Ramos (cell line): ENCODE measurements around the gene AAK1.

ENCODE experiments used
- in situ Hi-C: fragments of 300-500 bp; cut with MboI; formaldehyde crosslinking; loops from one replicate; pipeline ENCODE4 v1.14.3; 2022; ENCODE audit warnings: low sequenced_read_pairs; ENCODE audit not compliant: unreplicated experiment

Gene AAK1

DNA sequence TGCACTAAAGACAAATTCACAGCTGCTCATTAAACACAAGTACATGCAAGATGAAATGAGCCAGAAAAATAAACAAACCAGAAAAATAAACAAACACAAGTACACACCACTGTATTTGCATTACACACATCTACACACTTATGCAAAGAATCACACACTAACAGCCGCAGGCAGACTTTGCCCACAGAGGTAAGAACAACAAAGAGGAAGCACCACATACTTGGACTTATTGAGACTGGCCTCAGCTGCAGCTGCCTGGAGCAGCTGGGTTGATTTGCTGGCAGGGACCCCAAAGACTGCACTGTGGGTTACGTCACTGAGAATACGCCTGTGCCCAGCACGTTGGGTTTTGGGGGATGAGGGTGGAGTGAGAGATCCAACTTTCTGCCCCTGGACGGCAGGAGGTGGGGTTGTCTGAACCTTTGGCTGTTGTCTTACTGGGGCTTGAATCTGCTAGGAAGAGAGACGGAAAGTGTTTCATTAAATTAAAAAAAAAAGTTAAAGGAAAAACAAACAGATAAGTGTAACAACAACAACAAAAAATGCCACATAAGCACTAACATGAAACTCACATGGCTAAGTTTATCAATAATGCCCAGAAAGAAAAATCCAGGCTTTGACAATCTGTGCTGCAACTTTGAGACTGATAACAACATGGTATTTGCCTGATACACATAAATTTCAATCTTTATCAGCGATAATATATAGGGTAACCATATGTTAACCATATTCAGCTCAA, 134.4 kb downstream of the AAK1 start:
- in situ Hi-C loops = no loop called here

DNA sequence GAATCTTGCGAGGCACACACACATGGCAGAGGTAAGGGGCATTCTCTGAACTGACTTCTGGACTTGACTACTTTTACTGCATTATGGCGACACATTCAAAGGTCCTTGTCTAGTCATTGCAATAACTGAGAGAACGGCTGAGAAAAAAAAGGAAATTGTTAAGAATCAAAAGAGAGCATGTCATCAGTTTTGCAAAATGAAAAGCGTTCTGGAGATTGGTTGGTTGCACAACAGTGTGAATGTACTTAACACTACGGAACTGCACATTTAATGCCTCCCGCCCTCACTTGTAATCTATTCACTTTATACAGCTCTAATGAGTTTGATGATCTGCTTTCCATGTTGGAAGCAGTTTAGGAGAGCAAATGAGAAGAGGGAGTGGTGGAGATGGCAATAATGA, 137.8 kb downstream of the AAK1 start:
- in situ Hi-C loops = no loop called here

DNA sequence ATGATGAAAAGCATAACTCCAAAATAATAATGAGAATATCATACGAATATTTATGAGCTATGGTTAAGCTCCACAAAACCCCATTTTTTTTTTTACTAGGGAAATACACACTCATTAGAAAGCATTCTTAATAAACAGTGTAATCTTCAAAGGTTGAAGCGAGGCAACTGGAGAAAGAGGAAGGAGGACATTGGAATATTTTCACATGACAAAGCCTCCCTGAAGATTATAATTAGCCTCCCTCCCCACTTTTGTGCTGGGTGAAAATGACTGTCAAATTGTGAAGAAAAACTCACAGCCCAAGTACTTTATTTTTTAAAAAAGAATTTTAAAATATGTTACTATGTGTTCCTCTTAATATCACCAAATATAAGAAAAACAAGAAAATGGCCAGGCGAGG, 142.2 kb downstream of the AAK1 start:
- in situ Hi-C loops = no loop called here

DNA sequence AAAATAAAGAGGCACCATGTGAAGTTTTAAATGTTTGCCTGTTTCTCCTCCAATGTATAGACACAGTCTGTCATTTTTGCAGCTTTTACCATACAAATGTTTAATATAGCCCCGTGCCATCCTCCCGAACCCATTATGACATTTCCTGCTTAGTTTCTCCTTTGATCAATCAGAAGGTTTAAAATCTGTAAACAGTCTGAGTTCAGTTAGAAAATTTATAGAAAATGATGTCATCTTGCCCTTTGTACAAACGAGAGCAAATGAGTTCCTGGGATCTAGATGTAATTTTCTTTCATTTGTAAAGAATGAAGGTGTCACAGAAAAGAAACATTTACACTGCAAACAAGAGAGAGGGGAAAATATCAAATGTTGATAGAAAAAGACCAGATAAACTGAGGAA, 143.6 kb downstream of the AAK1 start:
- in situ Hi-C loops = no loop called here

DNA sequence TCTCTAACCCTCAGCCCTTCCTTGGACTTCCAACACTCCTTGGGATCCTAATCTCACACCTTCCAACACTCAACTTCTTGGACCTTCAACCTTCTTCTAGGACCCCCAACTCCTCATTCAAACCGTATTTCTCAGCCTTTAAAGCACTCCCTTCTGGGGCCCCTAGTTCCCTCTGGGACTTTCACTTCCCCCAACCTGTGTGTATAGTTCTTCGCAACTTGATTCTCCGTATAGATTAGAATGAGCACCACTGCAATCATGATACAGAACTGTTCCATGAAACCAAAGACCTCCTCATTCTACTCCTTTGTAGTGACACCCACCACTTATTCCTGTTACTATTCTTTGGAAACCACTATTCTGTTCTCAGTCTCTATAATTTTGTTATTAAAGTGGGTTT, 144.3 kb downstream of the AAK1 start:
- in situ Hi-C loops = no loop called here

DNA sequence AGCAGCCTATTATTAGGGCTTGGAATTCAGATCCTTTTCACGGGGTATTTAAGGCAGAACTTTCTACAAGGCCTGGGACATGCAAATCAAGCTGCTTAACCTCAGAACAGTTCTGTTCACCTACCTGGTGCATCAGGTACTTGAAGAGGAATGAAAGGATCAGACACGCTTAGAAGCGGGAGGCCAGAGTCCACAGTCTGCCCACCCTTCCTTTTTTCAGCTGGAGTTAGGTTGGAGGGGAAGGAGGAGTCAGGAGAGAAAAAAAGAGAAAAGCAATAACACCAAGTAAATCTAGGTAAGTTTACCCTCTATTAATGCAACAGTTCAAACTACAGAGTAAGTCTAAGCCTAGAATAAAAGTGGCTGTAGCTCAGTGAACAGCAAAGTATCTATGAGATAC, 147.7 kb downstream of the AAK1 start:
- in situ Hi-C loops = no loop called here

DNA sequence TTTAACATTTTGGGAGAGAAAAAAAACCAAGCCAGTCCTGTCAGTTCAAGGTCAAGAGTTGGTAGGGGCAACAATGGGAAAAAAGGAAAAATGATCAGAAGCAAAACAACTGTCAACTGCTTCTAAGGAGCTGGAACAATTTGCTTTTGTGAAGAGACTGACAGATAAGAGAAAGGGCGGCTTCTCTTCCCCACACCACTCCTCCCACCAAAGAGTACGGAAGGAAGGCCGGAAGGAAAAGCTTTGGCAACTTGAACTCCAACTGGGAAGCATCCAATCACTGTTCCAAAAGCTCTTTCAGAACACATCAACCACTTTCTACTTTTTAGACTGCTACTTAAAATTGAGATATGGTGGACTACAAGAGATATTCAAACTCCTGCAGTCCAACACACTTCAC, 148.5 kb downstream of the AAK1 start:
- in situ Hi-C loops = no loop called here

DNA sequence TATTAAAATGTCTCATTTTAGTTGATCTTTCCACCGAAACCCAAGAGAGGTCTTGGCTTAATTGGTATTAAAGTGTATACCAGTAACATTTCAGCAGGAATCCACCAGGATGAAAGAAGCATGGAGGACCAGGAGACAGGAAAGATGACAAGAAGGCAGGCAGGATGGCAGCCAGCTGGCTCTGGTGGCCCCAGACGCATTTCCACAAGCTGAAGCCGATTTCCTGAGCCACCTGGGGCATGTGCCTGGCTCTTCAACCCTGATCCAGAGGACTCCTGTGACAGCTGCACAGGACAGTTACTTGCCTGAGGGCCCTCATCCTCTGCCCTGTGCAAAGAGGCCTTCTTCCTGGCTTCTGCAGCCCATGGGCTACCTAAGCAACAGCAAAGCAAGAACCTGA, 149.4 kb downstream of the AAK1 start:
- in situ Hi-C loops = no loop called here

DNA sequence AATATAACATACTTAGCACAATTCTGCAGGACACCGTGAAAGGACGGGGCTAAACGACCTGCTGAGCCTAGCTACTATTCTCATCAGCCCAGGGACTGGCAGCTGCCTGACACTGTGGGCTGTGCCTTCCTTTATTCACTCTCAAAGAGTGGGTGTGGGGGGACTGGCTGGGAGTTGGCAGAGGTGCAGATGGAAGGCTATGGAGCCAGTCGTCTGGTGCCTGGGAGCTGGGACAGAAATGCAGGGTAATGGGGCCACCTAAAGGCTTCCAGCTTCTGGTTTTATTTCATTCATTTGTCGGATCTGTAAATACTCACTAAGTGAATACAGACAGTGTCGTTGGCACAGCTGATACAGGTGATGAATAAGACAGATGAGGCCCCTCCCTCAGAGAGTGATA, 150.3 kb downstream of the AAK1 start:
- in situ Hi-C loops = no loop called here

DNA sequence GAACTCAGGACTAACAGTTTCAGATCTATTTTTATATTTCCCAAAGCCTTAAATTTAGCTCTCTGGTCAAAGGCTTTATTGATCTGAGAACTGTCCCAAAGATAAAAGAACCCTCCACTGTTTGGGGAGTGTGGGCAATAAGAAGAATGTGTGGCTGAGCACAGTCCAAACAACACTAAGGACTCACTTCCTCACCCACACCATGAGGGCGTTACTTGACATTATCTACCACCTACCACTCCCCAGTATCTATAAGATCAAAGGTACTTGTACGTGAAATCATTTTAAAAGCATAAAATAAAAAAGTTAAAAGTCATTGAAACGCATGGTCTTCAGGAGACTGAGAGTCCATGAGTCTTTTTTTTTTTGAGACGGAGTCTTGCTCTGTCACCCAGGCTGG, 151.7 kb downstream of the AAK1 start:
- in situ Hi-C loops = no loop called here

DNA sequence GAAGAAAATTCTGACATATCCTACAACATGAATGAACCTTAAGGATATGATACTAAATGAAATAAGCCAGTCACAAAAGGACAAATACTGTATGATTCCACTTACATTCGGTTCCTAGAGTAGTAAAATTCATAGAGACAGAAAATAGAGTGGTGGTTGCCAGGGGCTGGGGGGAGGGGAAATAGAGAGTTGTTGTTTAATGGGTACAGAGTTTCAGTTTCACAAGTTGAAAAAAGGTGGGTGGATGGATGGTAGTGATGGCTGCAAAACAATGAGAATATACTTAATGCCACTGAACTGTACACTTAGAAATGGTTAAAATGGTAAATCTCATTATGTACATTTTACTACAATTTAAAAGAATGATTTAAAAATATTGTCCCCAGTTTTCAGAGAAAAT, 153.1 kb downstream of the AAK1 start:
- in situ Hi-C loops = no loop called here

DNA sequence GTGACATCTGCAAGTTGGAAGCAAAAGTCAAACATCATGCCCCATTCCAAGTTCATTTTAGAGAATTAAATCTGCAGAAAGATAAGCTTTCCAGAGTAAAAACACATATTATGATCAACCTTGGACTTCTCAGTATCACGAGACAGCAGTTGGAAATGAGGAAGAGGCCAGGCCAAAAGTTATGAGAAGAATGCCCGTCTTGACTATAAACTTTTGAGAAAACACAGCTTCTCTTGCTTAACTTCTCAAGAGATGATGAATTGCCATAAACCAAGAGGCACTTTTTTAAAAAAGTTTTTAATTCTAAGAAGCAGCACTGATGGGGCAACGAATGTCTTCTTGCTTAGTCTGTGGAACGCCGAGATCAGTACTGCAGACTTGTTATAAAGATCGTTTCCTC, 153.7 kb downstream of the AAK1 start:
- in situ Hi-C loops = no loop called here

DNA sequence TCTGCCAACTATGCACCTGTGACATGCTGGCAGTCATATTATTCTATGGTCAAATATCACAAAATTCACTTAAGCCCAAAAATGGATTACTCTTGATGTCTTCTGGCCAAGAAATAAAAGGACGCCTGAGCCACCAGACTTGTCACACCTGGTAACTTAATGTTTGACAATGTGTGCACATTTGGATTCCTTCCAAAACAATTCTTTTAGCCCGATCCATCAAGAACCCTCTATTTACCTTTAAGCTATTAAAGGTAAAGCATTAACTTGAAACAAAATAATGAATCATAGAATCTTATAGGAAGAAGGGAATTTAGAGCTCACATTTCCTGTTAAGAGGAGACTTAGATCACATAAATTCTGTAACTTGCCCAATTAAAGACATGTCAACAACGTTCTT, 159.8 kb downstream of the AAK1 start:
- in situ Hi-C loops = no loop called here

DNA sequence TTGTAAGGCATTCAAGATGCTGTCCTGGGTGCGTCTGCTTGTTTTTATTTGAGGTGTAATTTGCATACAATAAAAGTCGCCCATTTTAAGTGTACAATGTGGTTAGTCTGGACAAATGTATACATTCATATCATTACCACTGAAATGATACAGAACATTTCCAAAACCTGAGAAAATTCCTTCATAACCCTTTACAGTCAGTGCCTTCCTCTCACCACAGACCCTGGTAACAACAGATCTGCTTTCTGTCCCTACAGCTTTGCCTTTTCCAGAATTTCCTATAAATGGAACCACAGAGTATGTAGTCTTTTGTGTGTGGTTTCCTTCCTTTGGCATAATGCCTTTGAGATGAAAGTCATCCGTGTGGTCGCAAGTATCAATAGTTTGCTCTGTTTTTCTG, 160.5 kb downstream of the AAK1 start:
- in situ Hi-C loops = no loop called here

DNA sequence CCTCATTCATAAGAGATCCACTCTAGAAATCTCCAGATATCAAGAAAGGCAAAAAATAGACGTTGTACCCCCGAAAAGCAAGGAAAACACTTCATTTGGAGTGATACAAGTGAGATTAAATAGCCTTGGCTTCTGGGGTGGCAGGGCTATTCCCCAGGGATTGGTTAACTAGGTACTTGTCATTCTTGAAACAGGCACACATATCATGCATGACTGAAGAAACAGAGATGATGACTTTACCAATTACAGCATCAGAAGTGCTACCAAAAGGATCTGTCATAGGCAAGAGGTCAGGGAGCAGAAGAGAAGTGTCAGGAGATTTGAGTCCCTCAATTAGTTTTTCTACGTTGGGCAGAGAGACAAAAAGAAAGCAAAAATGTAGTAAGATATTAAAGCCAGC, 161.1 kb downstream of the AAK1 start:
- in situ Hi-C loops = no loop called here

DNA sequence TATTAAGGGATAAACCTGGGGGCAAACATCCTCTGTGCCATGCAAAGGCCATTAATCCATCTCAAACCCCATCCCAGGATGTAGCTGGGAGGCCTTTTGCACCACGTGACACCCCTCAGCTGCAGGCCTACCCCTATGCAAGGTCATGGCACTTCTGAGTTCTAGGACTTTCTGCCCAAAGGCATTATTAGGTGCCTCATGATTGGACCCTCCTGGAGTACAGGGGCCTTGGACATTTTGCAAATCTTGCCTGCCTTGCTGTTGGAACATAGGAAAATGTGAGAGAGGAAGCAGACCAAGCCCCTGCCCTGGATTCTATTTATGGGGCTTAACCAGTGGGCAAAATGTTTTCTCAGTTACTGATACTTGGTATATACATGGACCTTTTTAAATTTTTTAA, 162.1 kb downstream of the AAK1 start:
- in situ Hi-C loops = no loop called here

DNA sequence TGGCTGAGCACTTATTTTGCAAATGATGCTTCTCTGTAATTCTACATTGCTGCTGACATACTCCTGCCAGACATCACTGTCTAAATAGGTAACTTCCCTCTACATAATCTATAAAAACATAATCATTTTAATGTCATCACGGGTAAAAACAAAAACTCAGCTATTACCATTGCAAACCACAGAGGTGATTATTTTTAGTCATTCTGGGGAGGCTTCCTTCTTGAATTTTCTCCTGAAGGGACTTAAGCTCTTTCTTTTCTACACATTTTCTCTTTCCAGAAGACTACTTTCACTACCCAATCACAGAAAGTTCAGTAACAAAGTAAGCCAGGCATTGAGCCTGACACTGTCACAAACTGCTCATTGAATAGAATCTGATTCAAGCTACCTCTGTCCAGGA, 165.9 kb downstream of the AAK1 start:
- in situ Hi-C loops = no loop called here

DNA sequence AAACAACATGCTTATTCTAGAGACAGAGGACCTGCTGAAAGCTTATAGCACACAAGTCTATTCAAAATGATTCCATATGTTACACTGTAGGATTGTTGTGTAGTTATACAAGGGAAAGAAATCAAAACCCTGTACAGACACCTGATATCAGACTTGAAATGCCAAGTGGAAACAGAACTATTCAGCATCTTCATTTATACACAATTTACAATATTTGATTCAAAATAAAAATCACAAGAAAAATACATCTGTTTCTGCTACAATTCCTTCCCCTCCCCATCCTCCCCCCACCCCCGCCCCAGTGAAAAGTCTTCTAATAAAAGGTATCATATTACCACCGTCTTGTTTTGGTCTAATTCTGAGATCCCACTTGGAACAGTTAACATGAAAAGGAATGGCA, 168.9 kb downstream of the AAK1 start:
- in situ Hi-C loops = no loop called here

DNA sequence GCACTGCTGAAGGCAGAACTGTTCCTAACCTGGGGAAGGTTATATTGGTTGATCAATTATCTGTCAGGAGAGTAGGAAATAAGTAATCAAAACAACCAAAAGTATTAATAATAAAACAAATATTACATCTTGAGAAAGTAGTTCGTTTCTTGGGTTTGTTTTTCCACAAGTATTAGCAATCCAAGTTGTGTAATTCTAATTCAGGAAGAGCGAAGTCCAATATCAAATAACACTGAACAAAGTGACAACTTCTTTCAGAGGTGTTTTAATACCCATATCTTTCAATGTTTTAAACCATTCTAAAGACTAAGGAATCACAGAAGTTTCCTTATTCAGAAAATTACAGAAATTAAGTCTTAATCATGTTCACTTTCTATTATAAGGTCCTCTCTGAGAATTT, 171.7 kb downstream of the AAK1 start:
- in situ Hi-C loops = no loop called here

DNA sequence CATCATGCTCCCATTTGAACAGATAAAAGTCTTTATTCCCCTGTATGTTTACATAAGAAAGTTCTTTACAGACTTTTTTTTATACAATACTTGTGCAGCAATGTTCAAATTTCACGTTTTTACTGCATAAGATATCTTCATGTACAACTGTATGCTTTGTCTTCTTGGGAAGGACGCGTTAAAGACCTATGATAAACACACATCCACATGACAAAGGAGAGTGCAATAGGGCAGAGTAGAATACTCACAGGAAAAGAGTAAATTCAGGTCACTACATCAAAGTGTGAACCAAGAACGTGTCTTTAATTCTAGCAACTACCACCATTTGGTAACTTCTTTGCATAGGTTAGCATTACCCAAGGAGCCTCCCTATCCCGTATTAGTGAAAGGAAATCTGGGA, 172.6 kb downstream of the AAK1 start:
- in situ Hi-C loops = no loop called here

DNA sequence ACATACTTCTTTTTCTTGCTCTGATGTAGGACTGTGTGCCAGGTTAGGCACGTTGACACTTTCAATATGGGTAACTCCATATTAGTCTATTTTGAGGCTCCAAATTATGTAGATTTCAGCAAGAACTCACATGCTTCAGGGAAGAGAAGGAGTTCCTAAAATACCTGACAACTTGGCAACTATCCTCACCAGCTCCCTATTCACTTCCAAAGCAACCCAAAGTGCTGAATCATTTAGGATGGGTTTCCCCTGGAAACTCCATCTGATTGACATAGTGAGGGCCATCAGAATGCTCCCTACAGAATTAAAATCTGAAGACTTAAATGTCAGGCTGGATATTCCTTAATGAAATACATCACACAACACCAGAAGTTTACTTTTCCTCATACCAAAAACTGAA, 173.8 kb downstream of the AAK1 start:
- in situ Hi-C loops = no loop called here

DNA sequence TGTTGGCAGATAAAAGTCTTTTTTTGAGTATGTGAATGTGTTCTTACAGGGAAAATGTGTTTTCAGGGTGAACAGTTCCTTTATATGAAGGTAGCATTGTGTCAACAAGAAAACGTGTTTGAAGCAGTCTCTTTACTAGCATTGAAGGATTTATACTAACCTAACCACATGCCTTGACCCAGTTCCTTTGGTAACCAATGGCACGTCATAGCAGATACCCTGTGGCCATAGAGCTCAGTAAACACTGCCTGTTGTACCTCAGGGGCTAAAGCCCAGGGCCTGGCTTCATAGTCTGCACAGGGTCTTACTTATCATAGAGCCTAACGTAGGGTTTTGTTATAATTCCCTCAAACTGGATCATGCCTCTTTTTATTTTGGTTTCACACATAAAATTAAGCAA, 174.2 kb downstream of the AAK1 start:
- in situ Hi-C loops = no loop called here

DNA sequence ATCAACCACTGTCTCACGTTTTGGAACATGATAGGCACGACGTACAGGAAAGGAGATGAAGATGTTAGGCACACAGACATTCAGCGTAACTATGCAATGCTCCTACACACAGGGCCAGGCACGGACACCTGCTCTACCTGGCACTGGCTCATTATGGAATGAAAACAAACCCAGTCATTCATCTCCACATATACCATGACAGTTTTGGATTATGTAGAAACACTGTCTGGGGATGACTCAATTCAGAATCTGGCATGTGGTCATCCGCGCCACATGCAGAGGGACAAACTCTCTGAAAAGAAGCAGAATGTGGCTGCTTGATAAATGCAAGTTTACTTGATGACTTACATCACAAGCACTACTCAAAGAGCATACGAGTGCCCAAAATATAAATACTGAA, 176.8 kb downstream of the AAK1 start:
- in situ Hi-C loops = no loop called here
